Measurements from ENCODE around the gene TAS2R41. TPM values are rescaled to one million over a fixed set of nuclear protein-coding genes. Genes with fewer than 3 reads are reported as not detected.

TAS2R41 gene
- polyA plus RNA-seq, 4 donors, result not detected

Other genes with a start within 250 kb of the TAS2R41 start
- 100 to 1,000 TPM; 250 to 450 (median 313) TPM for gene GSTK1, start 214.4 kb upstream of the TAS2R41 start, polyA plus RNA-seq
- gene TMEM139, start 192.9 kb upstream of the TAS2R41 start, polyA plus RNA-seq, result 100 to 1,000 TPM in 1 of 4 donors, 10 to 100 TPM in 3; 32.5 to 127 (median 66.5) TPM
- 10 to 100 TPM in 2 of 4 donors, 1 to 10 TPM in 2; 4.9 to 29.8 (median 9.0) TPM for gene CASP2, start 189.5 kb upstream of the TAS2R41 start, polyA plus RNA-seq
- 10 to 100 TPM in 1 of 4 donors, under 1 TPM in 1, not detected in 2; 0.19 to 24.9 TPM for gene CLCN1, start 161.8 kb upstream of the TAS2R41 start, polyA plus RNA-seq
- gene FAM131B, start 115.2 kb upstream of the TAS2R41 start, polyA plus RNA-seq, result 1 to 10 TPM in 2 of 4 donors, under 1 TPM in 1, not detected in 1; 0.54 to 3.3 (median 1.5) TPM
- gene ZYX, start 96.5 kb upstream of the TAS2R41 start, polyA plus RNA-seq, result 10 to 100 TPM; 50.3 to 77.1 (median 62.0) TPM
- gene EPHA1, start 69.0 kb upstream of the TAS2R41 start, polyA plus RNA-seq, result 10 to 100 TPM; 14.6 to 47.4 (median 31.0) TPM
- gene TAS2R60, start 34.4 kb upstream of the TAS2R41 start, polyA plus RNA-seq, result not detected
- gene CTAGE15, start 93.9 kb downstream of the TAS2R41 start, polyA plus RNA-seq, result 1 to 10 TPM in 1 of 4 donors, under 1 TPM in 3; 0.33 to 5.0 (median 0.72) TPM
- under 1 TPM; 0.22 to 0.87 (median 0.68) TPM for gene TCAF2, start 143.1 kb downstream of the TAS2R41 start, polyA plus RNA-seq